ENCODE data around the gene NUDT4. TPM values are rescaled to one million over a fixed set of nuclear protein-coding genes. Genes with fewer than 3 reads are reported as not detected.

The NUDT4 gene
- total RNA-seq, 6 experiments from 2014 or later, result 46.4 to 62.6 (median 51.6) TPM

DNA sequence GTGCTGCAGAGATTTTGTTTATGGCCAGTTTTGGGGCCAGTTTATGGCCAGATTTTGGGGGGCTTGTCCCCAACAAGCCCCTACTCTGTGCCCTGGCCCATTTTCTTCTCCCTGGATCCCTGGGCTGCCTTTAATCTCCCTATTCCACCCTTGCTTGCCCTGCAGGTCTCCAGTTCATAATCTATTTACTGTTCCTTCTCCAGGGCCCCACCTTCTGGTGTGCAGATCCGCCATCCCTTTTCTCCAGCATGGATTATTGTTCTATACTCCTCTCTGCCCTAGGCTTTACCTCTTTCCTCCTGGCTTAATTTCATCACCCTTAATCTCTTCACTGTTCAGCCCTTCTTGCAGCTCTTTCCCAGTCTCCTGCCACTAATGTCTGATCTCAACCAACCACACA, 26.0 kb upstream of the NUDT4 start:
- Mint-ChIP-seq H3K4me1 (ENCODE audit: low read depth) (no peaks in the 10 kb centered on the region), H3K27me3 (ENCODE audit: insufficient read depth) (no peaks in the 10 kb centered on the region; the same call in 1 of the 2 replicates), H3K4me3 (no peak overlapping the region), H3K9me3 (no peaks in the 10 kb centered on the region), H3K27ac (no peak overlapping the region), H3K36me3 (ENCODE audit: low read depth) (no peaks in the 10 kb centered on the region)
- DNase-seq, result no peak
- TF ChIP-seq, protein P1, sequence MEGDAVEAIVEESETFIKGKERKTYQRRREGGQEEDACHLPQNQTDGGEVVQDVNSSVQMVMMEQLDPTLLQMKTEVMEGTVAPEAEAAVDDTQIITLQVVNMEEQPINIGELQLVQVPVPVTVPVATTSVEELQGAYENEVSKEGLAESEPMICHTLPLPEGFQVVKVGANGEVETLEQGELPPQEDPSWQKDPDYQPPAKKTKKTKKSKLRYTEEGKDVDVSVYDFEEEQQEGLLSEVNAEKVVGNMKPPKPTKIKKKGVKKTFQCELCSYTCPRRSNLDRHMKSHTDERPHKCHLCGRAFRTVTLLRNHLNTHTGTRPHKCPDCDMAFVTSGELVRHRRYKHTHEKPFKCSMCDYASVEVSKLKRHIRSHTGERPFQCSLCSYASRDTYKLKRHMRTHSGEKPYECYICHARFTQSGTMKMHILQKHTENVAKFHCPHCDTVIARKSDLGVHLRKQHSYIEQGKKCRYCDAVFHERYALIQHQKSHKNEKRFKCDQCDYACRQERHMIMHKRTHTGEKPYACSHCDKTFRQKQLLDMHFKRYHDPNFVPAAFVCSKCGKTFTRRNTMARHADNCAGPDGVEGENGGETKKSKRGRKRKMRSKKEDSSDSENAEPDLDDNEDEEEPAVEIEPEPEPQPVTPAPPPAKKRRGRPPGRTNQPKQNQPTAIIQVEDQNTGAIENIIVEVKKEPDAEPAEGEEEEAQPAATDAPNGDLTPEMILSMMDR (IDR thresholded peaks at IDR 0.05), result no peak

DNA sequence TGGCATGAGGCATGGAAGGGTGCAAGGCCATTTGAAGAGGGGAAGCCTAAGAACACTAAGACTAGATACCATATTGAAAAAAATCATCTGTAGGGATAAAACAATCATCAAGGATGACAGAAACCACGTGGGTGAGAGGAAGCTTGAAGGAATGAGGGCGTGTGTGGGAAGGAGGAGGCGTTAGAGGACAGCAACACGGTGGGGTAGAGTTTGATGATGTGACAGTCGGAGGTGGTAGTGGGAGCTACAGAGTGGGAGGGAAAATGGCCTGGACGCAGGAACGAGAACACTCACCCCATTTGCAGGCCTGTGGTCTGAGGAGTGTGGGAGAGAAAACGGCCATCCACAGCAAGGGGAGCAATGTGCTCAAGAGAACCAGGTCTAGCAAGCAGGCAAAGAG, 25.4 kb upstream of the NUDT4 start:
- H3K27ac Mint-ChIP-seq, result no peak overlapping the region
- H3K4me1 Mint-ChIP-seq (ENCODE audit: low read depth), result no peaks in the 10 kb centered on the region
- no peaks in the 10 kb centered on the region for H3K9me3 Mint-ChIP-seq
- no peak overlapping the region for H3K4me3 Mint-ChIP-seq
- DNase-seq, result no peak
- H3K27me3 Mint-ChIP-seq (ENCODE audit: insufficient read depth), result no peaks in the 10 kb centered on the region; the same call in 1 of the 2 replicates
- TF ChIP-seq, protein P1 (IDR thresholded peaks at IDR 0.05), result no peak
- H3K36me3 Mint-ChIP-seq (ENCODE audit: low read depth), result no peaks in the 10 kb centered on the region

DNA sequence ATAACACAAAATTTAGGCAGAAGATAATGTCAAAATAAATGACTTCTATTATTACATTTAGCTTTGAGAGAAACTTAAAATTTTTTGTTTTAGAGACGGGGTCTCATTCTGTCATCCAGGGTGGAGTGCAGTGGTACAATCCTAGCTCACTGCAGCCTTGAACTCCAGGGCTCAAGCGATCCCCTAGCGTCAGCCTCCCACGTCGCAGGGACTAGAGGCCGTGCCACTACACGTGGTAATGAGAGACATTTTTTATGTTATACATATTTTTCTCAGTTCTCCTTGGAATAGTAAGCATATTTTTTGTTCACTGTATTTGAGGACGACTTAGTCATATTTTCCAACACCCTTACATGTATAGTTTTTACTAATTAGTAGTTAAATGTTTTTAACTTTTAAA, 21.5 kb upstream of the NUDT4 start:
- peaks cover 2% of the 10 kb centered on the region; the same call in 1 of the 2 replicates for H3K4me1 Mint-ChIP-seq (ENCODE audit: low read depth)
- DNase-seq, result no peak
- no peak overlapping the region for H3K4me3 Mint-ChIP-seq
- H3K9me3 Mint-ChIP-seq, result no peaks in the 10 kb centered on the region
- H3K27ac Mint-ChIP-seq, result no peak overlapping the region
- H3K36me3 Mint-ChIP-seq (ENCODE audit: low read depth), result no peaks in the 10 kb centered on the region
- no peaks in the 10 kb centered on the region for H3K27me3 Mint-ChIP-seq (ENCODE audit: insufficient read depth)
- TF ChIP-seq, protein P1 (IDR thresholded peaks at IDR 0.05), result no peak

DNA sequence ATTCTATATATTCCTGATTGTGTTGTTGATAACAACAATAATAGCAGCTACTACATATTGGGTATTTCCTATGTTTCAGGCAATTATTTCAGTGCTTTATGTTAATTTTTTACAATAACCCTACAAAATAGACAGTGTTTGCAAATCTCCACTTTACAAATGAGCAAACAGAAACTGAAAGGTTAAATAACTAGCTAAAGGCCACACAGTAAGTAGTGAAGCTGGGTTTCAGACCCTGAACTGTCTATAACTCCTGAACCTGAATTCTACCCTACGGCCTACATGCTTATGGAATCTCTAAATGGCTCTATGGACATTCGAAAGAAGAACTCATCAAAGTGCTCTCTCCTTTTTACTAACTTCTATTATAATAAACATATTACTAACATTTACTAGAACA, 19.7 kb upstream of the NUDT4 start:
- H3K36me3 Mint-ChIP-seq (ENCODE audit: low read depth), result no peaks in the 10 kb centered on the region
- no peaks in the 10 kb centered on the region for H3K27me3 Mint-ChIP-seq (ENCODE audit: insufficient read depth)
- H3K27ac Mint-ChIP-seq, result no peak overlapping the region

DNA sequence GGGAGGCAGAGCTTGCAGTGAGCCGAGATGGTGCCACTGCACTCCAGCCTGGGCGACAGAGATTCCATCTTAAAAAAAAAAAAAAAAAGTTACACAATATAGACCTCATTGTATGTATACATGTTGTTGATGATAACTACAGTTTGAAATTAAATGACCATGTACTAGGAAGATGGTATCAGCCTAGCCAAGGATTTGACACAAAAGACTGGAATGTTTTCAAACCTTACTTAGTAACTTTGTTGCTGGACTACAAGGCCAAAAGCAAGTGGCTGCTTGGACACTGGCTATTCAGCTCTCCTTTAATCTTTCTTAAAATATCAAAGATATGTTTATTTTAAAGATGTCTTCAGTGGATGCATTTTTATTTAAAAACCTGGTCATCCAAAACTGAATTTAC, 18.9 kb upstream of the NUDT4 start:
- peaks cover 8% of the 10 kb centered on the region; the same call in 1 of the 2 replicates for H3K4me1 Mint-ChIP-seq (ENCODE audit: low read depth)
- TF ChIP-seq, protein P1 (IDR thresholded peaks at IDR 0.05), result no peak
- DNase-seq, result peak; percentile 28
- H3K4me3 Mint-ChIP-seq, result no peak overlapping the region
- H3K36me3 Mint-ChIP-seq (ENCODE audit: low read depth), result no peaks in the 10 kb centered on the region
- H3K27me3 Mint-ChIP-seq (ENCODE audit: insufficient read depth), result no peaks in the 10 kb centered on the region
- no peaks in the 10 kb centered on the region for H3K9me3 Mint-ChIP-seq
- H3K27ac Mint-ChIP-seq, result no peak overlapping the region

More for the DNA sequence above, 19.7 kb upstream of the NUDT4 start:
- TF ChIP-seq, protein P1 (IDR thresholded peaks at IDR 0.05), result no peak
- no peak overlapping the region for H3K4me3 Mint-ChIP-seq
- peaks cover 8% of the 10 kb centered on the region; the same call in 1 of the 2 replicates for H3K4me1 Mint-ChIP-seq (ENCODE audit: low read depth)
- H3K9me3 Mint-ChIP-seq, result no peaks in the 10 kb centered on the region
- no peak for DNase-seq

DNA sequence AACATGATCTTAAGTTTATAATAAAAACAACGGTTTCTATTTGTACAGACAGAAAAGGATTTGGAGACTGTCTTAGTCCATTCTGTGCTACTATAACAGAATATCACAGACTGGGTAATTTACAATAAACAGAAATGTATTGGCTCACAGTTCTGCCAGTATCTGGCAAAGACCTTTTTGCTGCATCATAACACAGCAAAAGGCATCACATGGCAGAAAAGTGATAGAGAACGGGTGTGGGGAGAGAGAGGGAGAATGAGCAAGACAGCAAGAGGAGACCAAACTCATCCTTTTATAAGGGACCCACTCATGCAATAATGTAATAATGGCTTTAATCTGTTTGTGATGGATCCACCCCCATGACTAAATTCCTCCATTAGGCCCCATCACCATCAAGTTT, 17.0 kb upstream of the NUDT4 start:
- no peaks in the 10 kb centered on the region for H3K27me3 Mint-ChIP-seq (ENCODE audit: insufficient read depth)
- peaks cover 8% of the 10 kb centered on the region; the same call in 1 of the 2 replicates for H3K4me1 Mint-ChIP-seq (ENCODE audit: low read depth)
- DNase-seq, result no peak
- H3K9me3 Mint-ChIP-seq, result no peaks in the 10 kb centered on the region
- no peak overlapping the region for H3K27ac Mint-ChIP-seq
- no peak overlapping the region for H3K4me3 Mint-ChIP-seq
- H3K36me3 Mint-ChIP-seq (ENCODE audit: low read depth), result no peaks in the 10 kb centered on the region
- TF ChIP-seq, protein P1 (IDR thresholded peaks at IDR 0.05), result no peak
